GM18517 (cell line): ENCODE results near the gene MVB12B.

Experiments used
- ATAC-seq: cut with Tn5 transposase; IDR thresholded peaks from one replicate; pipeline ENCODE4 v1.9.1; 2021; ENCODE audit warnings: mild to moderate bottlenecking, moderate library complexity; ENCODE audit not compliant: unreplicated experiment

The MVB12B gene

DNA sequence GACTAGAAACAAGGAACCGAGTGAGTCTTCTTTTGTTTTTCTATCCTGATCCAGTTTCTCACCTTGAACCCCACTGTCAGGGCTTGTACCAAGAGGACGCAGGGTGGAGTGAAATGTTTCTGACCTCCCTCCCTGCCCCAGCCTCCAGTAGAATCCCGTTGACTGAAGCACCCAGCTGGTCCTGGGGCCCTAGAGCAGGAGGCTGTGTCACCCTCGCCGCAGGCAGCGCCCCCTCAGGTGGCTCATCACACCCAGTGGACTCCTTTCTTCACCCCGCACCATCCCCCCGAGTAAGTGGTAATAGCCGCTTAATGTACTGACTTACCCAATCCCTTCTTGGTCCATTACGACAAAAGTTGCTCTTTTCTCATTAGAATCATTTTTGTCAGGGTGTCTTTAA lies 53.8 kb downstream of the MVB12B start:
- no peak for ATAC-seq

GRCh38 chr9:126381195-126381594 lies 54.6 kb downstream of the MVB12B start:
- ATAC-seq, result no peak

DNA sequence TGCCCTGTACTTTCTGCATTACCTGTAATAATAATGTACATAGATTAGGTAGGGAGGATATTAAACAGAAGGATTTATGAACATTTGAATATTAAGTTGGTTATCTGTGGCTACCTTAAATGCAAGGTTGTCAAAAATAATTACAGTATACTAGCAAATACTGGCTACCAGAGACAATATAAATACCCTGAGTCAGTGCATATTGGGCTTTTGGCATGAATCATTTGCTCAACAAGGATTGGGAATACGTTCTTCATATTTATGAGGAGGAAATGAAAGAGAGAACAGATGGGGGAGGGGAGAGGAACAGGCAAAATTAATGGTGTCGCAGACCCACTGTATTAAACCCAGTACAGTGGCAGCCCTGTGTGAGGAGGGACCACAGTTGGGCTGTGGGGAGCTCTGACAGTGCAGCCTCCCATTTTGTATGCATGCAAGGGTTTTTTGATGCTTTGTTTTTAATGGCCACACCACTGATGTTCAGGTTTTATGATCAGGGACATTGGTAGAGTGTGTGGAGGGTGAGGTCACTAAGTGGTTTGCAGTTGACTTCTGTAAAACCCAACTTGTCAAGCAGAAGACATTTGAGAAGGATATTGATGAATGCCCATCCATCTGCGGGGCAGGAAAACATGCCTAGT lies 56.9 kb downstream of the MVB12B start:
- no peak for ATAC-seq

DNA sequence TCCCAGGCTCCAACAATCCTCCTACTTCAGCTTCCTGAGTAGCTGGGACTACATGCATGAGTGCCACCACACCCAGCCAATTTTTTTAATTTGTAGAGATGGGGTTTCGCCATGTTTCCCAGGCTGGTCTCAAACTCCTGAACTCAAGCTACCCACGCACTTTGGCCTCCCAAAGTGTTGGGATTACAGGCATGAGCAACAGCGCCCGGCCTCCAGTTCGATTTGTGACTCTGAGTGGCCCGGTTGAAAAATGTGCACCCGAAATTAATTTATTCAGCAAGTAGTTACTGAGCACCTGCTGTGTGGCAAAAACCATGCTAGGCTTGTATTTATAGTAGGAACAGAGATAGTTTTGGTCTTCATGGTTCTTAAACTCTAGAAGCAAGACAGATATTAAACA lies 58.3 kb downstream of the MVB12B start:
- ATAC-seq, result no peak

DNA sequence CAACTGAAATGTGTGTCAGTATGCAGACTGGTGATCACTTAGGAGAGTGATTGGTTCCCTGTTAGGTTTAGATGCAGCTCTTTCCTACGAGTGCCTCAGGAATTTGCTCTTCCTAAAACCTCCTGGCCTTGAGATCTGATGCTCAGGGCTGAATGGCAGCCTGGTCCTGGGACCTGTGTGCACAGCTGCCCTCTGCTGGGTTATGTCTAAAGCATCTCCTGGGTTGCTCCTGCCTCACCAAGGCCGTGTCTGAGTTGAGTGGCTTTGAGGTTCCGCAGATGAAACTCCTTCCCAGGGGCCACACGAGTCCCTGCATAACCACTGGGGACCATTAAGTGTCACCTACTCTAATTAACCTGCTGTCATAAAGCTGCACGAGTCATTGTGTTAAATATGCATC lies 59.5 kb downstream of the MVB12B start:
- no peak for ATAC-seq

DNA sequence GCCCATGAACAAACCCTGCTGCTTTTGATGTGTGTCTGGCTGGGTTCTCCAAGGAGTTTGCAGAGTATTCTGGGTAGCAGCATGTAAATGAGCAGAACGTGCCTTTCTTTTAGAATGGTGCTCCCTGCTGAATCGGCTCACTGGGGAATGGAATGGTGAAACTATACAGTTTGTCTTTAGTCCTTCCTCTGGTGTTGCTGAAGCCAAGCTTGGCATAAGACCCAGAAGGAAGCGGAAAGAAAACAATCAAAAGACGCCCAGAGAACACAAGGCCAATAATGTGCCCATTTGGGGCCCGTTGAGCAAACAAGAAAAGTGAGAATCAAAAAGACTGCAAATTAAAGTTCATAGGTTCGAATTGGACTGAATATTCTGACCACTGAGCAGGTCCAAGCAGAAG lies 60.1 kb downstream of the MVB12B start:
- no peak for ATAC-seq

DNA sequence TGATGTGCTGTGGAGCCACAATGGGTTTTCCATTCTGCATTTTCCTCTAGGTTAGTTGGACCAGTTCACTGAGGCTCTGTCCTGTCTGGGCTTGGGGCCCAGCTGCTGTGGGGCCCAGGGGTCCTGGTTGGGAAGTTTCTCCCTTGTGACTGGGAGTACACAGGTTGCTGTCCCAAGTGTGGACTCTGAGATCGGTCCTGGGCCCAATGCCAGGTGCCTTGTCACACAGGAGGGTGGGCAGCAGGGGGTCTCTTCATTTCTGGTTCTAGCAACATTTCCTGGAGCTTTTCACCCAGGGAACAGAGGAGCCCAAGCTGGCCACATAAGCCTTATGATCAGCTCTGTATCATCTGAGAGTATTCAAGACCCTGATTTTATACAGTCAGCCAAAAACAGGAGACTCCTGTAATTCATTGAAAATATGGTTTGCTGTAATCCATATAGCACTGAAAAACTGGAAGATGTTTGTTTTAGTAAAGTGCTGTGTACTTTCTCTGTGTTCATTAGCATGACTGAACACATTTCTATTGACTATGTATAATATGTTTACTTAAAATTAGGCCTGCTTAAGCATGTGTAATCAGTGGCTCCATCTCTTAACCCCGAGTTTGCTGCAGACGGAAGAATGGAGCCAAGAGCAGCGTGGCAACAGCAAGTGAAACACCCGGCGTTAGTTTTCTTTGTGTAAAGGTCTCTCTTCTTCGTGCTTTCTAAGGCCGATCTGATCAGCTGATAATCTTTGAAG lies 62.5 kb downstream of the MVB12B start:
- no peak for ATAC-seq

GRCh38 chr9:126389992-126390391 lies 63.4 kb downstream of the MVB12B start:
- no peak for ATAC-seq

DNA sequence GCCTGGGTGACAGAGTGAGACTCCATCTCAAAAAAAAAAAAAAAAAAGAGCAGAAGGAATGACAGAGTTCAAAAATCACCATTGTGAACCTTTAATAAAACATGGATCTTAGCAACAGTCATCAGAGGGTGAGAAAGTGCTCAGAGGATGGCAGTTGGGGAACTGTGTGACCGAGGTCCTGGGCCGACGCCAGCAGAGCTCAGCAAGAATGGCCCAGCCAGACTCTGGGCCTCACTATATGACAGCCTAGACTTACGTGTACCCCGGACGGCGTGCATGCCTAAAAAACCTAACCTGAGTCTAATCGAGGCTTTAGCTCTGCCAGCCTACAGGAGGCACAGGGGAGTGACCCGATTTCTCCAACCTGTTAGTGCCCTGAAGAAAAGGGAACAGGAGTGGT lies 64.3 kb downstream of the MVB12B start:
- no peak for ATAC-seq

DNA sequence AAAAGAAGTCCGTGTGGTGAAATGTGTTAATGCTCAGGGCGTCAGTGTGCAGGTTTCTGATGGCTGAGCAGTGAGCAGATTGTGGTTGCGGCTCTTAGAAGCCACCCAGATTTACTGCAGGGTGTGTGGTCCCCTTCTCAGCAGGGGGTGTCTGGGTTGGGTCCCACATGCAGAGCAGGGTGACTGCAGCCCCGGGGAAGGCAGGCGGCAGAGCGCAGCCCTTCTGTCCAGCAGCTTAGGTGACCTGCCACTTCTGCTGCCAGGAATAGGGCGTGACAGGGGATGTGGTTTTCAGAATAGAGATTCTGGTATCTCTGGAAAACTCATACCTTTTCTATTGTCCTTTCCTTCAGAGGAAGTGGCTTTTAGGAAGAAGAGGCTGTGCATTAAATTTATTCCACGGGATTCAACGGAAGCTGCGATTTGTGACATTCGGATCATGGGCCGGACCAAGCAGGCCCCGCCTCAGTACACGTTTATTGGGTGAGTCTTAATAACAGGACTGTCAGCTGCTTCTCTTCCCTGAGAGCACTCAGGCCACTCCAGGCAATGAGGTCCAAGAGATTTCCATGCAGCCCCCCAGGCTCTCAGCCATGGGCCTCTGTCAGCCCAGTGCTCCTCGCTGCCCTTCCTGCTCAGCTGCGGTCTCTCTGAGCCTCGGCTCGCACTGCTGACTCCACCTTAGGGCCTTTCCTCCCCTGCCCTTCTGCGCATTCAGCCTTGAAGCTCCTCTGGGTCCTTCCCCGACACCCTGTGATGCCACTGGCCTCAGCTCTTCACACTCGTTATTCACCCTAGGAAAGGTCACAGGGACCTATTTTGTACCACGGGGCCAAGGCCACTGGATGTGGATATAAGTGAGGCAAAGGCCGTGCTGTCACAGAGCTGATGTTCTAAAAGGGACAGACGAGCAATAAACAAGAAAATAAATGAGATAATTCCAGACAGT lies 65.4 kb downstream of the MVB12B start:
- no peak for ATAC-seq

DNA sequence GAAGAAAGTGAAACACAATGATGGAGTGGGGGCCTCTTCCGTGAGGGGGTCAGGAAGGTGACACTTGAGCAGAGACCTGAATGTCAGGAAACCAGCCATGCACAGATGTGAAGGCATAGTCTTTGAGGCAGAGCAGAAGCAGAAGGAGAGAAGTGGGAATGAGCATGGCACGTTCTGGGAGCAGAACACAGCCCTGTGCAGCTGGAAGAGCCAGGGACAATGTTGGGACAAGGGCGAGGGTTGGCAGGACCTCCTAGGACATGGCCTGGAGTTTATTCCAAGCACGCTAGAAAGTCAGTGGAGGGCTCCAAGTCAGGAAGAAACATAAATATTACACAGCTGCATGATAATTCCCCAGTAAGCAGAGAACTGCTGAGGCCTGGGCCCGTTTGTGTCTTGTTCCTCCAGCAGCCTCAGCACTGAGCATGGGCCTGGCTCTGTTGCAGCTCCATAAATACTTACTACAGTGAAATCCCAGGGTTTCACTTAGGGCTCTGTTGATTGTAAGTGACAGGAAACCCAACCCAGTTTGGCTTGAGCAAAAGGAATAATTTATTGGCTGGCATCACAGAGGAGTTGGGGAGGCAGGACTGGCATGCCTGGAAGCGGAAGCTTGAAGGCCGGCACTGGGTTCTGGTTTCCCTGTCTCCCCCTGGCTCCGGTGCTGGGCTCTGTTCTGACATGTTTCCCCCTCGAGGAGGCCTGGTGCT lies 66.2 kb downstream of the MVB12B start:
- no peak for ATAC-seq

- no peak for ATAC-seq
These were observed 67.2 kb downstream of the MVB12B start for GRCh38 chr9:126393876-126394275.

DNA sequence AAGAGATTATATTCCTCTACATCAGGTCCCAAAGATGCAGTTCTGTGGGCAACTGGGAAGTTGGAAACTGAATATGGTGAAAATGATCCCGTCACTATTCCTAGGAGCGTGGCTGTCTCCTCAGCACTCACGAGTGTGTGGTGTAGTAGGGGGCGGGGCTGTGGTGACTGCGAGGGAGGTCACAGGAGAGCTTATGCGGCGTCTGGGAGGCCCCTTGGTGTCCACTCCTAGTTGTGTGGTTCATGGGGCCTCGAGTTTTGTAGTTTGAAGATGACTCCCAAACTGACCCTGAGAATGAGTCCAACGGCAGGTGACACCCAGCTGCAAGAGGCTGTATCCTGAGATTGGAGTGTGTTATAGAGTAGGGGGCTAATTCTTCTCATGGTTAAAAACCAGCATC lies 68.2 kb downstream of the MVB12B start:
- no peak for ATAC-seq

DNA sequence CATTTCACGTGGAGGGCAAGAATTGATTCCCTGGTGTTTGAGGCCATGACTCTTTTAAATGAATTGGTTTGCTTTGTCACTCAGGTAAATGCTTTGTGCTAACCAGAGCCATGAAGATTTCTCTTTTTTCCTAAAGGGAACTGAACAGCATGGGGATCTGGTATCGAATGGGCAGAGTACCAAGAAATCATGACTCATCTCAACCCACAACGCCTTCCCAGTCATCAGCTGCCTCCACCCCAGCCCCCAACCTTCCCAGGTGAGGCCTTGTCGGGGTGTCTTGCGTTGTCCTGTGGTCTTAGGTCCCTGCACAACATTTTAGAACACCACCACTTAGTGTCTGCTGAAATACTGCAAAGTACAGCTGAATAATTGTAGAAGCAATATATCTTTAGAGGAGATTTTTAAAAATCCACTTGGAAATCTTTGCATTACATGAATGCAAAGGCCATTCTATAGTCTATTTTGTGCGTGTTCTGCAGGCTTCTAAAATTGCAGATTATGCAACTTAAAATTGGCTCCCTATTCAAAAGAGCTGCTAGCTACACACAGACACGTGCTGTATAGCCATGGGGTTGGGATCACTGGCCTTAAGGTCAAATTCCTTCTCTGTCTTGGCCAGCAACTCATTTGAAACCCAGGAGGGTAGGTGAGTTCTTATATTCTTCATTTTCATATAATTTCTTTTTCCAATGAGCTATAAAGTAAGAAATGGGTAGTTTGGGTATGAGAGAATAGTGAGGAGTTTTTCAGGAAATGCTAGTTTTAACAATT lies 69.0 kb downstream of the MVB12B start:
- ATAC-seq, result no peak

- ATAC-seq, result peak; percentile 93
These were observed 70.4 kb downstream of the MVB12B start for GRCh38 chr9:126397056-126397455.

DNA sequence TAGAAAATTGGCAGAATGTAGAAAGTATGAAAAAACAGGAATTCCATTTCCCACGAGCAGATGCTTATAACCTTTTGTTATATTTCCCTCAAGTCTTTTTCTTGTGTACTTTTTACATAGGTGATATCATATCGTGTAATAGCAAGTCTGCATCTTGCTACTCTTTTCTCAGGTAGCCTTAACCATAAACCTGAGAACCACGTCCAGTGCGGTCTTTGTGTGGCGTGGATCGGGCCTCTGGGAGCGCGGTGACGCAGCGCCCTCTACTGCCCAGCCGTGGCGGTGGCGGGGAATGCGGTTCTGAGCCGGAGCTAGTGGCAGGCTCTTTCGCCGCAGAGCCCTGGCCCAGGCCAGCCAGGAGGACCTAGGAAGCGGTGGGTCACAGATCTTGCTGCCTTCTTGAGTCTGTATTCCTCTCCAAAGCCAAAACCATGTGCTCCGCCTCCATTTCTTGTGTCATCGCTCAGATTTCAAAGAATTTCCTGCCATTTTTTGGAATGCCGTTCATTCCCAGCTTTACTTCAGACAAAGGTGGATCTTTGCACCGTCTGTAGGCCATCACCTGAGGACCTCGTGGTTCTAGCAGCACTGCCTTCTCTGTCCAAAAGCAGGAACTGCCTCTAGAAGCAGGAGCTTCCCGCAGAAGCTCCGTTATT lies 71.9 kb downstream of the MVB12B start:
- ATAC-seq, result no peak

GRCh38 chr9:126399251-126399650 lies 72.6 kb downstream of the MVB12B start:
- no peak for ATAC-seq

DNA sequence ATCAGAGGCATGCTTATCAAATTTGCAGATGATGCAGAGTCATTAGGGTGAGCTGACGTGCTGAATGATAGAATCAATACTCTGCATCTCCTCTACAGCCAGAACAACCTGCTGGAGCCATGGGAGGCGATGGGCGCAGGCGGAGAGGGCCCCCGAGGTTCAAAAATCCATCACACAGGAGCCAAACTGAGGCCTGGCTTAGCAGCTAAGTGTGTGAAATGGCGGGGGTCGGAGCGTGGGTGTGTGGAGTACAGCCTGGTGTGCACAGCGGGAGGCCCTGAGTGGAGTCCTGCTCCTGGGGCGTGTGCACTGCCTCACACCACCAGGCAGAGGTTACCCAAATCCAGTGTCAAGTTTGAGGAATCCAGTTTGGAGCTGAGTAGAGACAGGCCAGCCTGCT lies 73.2 kb downstream of the MVB12B start:
- ATAC-seq, result no peak

DNA sequence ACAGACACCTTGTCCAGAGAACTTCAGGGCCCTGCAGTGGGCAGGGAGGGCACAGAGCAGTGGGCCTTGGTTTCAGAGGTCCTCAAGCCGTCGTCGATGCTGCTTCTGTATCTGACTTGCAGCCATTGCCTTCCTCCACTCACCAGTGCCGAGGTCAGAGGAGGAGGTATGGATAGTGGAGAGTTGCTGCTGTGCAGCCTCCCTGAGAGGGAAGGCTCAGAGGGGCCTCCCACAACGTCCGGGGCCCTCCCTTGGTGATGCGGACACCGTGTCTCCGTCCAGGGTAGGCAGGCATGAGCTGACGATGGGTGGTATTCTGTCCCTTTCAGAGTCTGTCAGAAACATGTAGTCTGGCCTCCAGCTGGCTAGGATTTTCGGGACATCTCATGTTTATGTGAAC lies 73.9 kb downstream of the MVB12B start:
- no peak for ATAC-seq

DNA sequence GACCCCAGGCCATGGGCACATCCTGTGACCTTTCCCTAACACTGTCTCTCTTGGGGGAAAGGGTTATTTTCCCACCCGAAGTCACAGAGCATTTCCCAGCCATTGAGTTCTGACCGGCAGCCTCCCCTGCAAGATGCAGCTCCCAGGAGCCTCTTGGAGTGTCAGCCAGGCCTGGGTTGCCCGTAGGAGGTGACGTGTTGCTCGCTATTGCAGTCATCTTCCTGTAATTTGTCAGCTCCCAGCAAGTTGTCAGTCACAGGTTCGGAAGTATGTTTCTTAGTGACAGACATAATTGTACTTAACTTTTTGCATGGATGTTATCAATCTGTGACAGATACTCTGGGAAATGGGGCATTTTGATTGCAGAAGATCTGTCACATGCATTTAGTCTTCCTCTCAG lies 74.5 kb downstream of the MVB12B start:
- no peak for ATAC-seq
